Measurements from ENCODE around the gene MAP2K5.

DNA sequence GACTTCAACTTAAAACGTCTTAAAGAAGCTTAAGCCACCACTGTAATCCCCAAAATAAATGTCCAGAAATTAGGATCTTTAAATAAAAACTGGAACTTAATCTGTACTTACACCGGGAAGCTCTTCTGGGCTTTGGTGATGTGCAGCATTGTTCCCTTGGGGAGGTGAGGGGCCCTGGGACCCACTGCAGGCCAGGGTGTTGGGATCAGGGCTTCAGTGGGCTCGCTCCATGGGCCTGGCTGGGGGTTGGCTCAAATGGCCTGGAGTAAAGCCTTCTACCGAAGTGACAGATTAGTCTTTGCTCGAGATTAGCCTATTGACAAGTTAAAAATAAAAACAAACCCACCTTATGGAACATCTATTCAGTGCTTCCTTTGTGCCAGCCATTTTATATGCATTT is 303.5 kb downstream of the MAP2K5 start:
- TF ChIP-seq NR2F2 (IDR thresholded peaks at IDR 0.05) (no peak), ZBTB33 (IDR thresholded peaks at IDR 0.05) (no peak), GABPA (IDR thresholded peaks at IDR 0.05 in 1 of 2, conservative IDR thresholded peaks at IDR 0.05 in 1 of 2) (no peak)
- TF ChIP-seq, protein P1, sequence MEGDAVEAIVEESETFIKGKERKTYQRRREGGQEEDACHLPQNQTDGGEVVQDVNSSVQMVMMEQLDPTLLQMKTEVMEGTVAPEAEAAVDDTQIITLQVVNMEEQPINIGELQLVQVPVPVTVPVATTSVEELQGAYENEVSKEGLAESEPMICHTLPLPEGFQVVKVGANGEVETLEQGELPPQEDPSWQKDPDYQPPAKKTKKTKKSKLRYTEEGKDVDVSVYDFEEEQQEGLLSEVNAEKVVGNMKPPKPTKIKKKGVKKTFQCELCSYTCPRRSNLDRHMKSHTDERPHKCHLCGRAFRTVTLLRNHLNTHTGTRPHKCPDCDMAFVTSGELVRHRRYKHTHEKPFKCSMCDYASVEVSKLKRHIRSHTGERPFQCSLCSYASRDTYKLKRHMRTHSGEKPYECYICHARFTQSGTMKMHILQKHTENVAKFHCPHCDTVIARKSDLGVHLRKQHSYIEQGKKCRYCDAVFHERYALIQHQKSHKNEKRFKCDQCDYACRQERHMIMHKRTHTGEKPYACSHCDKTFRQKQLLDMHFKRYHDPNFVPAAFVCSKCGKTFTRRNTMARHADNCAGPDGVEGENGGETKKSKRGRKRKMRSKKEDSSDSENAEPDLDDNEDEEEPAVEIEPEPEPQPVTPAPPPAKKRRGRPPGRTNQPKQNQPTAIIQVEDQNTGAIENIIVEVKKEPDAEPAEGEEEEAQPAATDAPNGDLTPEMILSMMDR (IDR thresholded peaks at IDR 0.05; ENCODE audit: low read depth, low read length, missing input control), result no peak

All from liver (tissue), 3 donors.